ENCODE data around the gene PARD3. TPM values are rescaled to one million over a fixed set of nuclear protein-coding genes. Genes with fewer than 3 reads are reported as not detected.

The PARD3 gene
- total and polyA plus RNA-seq, 2 donors (not counting 3 experiments of a cell fraction or from before 2014, with no cell fraction given) = 7.3 to 24.1 TPM

DNA sequence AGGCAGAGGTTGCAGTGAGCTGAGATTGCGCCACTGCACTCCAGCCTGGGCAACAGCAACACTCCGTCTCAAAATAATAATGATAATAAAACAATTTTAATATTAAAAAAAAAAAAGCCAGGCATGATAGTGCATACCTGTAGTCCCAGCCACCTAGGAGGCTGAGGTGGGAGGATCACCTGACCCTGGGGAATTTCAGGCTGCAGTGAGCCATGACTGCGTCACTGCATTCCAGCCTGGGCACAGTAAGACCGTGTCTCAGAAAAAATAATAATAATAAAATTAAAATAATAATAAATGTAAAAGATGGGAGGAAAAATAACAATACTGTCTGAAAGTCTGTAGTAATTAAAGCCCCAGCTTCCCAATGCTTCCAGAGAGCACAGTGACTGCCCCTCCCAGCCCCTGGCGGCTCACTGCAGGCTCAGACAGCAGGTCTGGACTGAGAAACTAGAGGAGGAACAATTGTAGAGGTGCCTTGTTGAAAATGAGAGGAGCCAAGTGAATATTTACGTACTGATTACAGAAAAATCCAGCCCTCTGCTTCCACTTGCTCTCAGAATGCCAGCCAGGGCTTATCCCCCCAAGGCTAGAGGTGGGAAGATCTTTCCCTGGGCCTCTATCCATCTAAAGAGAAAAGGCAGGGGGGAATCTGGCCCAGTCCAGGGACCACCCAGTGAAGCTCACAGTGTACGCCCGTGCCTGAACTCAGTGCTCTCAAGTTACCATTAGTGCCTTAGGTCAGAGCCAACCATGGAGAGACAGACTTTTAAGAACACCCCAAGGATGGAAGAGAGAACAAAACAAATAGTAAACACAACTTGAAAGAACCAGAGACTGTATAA lies 112.8 kb downstream of the PARD3 start:
- DNase-seq (ENCODE audit: low read depth, low spot score) = no peak
- FAIRE-seq = no peak
- Histone ChIP-seq H3K27ac (ENCODE audit: insufficient read depth, low read depth, low read length) (no peak overlapping the region), H3K4me3 (replicated peaks in 1 of 3; ENCODE audit: insufficient read depth in 1 of 3, low read depth in 1 of 3, low read length in 3 of 3) (no peak overlapping the region), H3K36me3 (ENCODE audit: control insufficient read depth in 2 of 2, extremely low read depth in 1 of 2, insufficient read depth in 2 of 2, low read length in 2 of 2) (no peaks in the 10 kb centered on the region), H3K79me2 (ENCODE audit: control insufficient read depth, insufficient read depth, low read length) (peaks cover 22% of the 10 kb centered on the region), H4K20me1 (replicated peaks; ENCODE audit: control insufficient read depth, extremely low read depth, insufficient read depth, low read length) (no peaks in the 10 kb centered on the region), H3K4me1 (ENCODE audit: control insufficient read depth, extremely low read depth, insufficient read depth, low read length) (peaks cover 36% of the 10 kb centered on the region), H3K9me3 (replicated peaks; ENCODE audit: control insufficient read depth, insufficient read depth, low read length) (no peaks in the 10 kb centered on the region), H2AFZ (ENCODE audit: low read depth, low read length) (no peak overlapping the region), H3K9ac (replicated peaks; ENCODE audit: extremely low read depth, insufficient read depth, low read length) (no peak overlapping the region), H3K4me2 (ENCODE audit: insufficient read depth, low read length) (no peak overlapping the region), H3K27me3 (ENCODE audit: control insufficient read depth in 2 of 2, insufficient read depth in 2 of 2, low read length in 2 of 2) (no peaks in the 10 kb centered on the region), H3K9me1 (replicated peaks; ENCODE audit: control insufficient read depth, extremely low read depth, insufficient read depth, low read length) (no peaks in the 10 kb centered on the region)
- ChIA-PET CTCF (no interaction called here), POLR2A (no interaction called here)
- TF ChIP-seq JUN (IDR thresholded peaks at IDR 0.05; ENCODE audit: borderline replicate concordance, insufficient read depth, insufficient read length, low read depth) = no peak
- no peak for TF ChIP-seq FOS (IDR thresholded peaks at IDR 0.05; ENCODE audit: borderline replicate concordance, insufficient read depth, low read length)
- TF ChIP-seq POLR2AphosphoS5 (IDR thresholded peaks at IDR 0.05; ENCODE audit: insufficient read depth, low read depth, low read length) = no peak
- TF ChIP-seq, protein P1, sequence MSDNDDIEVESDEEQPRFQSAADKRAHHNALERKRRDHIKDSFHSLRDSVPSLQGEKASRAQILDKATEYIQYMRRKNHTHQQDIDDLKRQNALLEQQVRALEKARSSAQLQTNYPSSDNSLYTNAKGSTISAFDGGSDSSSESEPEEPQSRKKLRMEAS (IDR thresholded peaks at IDR 0.05; ENCODE audit: insufficient read depth, insufficient read length) = no peak
- TF ChIP-seq GATA2 (IDR thresholded peaks at IDR 0.05; ENCODE audit: insufficient read depth, insufficient read length, low read depth, low read length) = no peak
- TF ChIP-seq, protein P2, sequence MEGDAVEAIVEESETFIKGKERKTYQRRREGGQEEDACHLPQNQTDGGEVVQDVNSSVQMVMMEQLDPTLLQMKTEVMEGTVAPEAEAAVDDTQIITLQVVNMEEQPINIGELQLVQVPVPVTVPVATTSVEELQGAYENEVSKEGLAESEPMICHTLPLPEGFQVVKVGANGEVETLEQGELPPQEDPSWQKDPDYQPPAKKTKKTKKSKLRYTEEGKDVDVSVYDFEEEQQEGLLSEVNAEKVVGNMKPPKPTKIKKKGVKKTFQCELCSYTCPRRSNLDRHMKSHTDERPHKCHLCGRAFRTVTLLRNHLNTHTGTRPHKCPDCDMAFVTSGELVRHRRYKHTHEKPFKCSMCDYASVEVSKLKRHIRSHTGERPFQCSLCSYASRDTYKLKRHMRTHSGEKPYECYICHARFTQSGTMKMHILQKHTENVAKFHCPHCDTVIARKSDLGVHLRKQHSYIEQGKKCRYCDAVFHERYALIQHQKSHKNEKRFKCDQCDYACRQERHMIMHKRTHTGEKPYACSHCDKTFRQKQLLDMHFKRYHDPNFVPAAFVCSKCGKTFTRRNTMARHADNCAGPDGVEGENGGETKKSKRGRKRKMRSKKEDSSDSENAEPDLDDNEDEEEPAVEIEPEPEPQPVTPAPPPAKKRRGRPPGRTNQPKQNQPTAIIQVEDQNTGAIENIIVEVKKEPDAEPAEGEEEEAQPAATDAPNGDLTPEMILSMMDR (IDR thresholded peaks at IDR 0.05; ENCODE audit: extremely low read depth in 1 of 2, insufficient read depth in 1 of 2, low read depth in 1 of 2, low read length in 2 of 2) = no peak
- no peak for TF ChIP-seq MYC (IDR thresholded peaks at IDR 0.05; ENCODE audit: low read depth, low read length)
- no peak for TF ChIP-seq POLR2A (IDR thresholded peaks at IDR 0.05; ENCODE audit: low read depth, low read length)
- no TSS peak for BruUV-seq (replicated peaks)
- dilution Hi-C loops (cut with MboI; ENCODE audit: extremely low pct_ligation_motif_present, low sequenced_read_pairs) = no loop called here
- intact Hi-C loops (cut with micrococcal nuclease) = loop anchor here (10.0 kb wide), 1 partner anchor 492 kb away; no protein-coding TSS in a partner anchor
